HepG2 (cell line): ENCODE data around the gene GUCY1A1. TPM values are rescaled to one million over a fixed set of nuclear protein-coding genes. Genes with fewer than 3 reads are reported as not detected.

Source experiments
- ATAC-seq: fragments of 200-7000 bp; cut with Tn5 transposase; 3 replicates; pipeline ENCODE4 v1.9.1; 2020; ENCODE audit warnings: mild to moderate bottlenecking, moderate library complexity
- BruUV-seq: library from RNA; stranded (reverse); fragments of 400-500 nt; replicated peaks from 2 replicates; lab custom pipeline; 2021; lab: Mats Ljungman, UMichigan
- CTCF ChIA-PET: fragments of 300-600 bp; formaldehyde crosslinking; extraction: SDS; loops from one replicate; lab custom pipeline; 2021; ENCODE audit warnings: low total read pairs, inconsistent platforms, low intra/inter-chr PET ratio; lab: Yijun Ruan, JAX
- POLR2A ChIA-PET: fragments of 350-600 bp; sonication (Branson Sonifier 250); formaldehyde crosslinking; loops from one replicate; lab custom pipeline; 2020; ENCODE audit warnings: antibody characterized with exemption, inconsistent platforms; lab: Yijun Ruan, JAX
- DNase-seq: peaks from one replicate; pipeline ENCODE4 v3.0.0-alpha.2; 2015; ENCODE audit warnings: low spot score
- FAIRE-seq: peaks from 3 replicates; lab custom pipeline; 2011; peaks lifted over from hg19 to GRCh38; lab: Jason Lieb, UNC
- H2AFZ ChIP-seq: one replicate; pipeline ENCODE4 v1.6.1; 2011; ENCODE audit warnings: low read length, inconsistent platforms
- H3K27ac ChIP-seq: fragments of 300-600 bp; 3 replicates; pipeline ENCODE4 v1.8.0; 2011; ENCODE audit warnings: mixed run types, mild to moderate bottlenecking, mixed read lengths, low read length, inconsistent platforms; ENCODE audit not compliant: insufficient read depth; ENCODE audit errors: extremely low read length
- H3K27me3 ChIP-seq, 2 experiments: fragments of 200-600 bp in 1 of 2; 2 replicates in 1 of 2; 3 replicates in 1 of 2; pipeline versions ENCODE4 v1.6.0 to v1.8.0; 2011; ENCODE audit warnings: low read length in 2 of 2, mild to moderate bottlenecking in 2 of 2, moderate library complexity in 2 of 2, inconsistent platforms in 1 of 2; ENCODE audit not compliant: insufficient read depth in 2 of 2, control insufficient read depth in 1 of 2
- H3K36me3 ChIP-seq, 2 experiments: fragments of 200-600 bp in 1 of 2; replicated peaks in 1 of 2; 2 replicates in 1 of 2; 3 replicates in 1 of 2; pipeline versions ENCODE4 v1.5.1 to v1.8.0; 2011; ENCODE audit warnings: low read length in 2 of 2, inconsistent platforms in 1 of 2; ENCODE audit not compliant: insufficient read depth in 2 of 2, control insufficient read depth in 1 of 2
- H3K4me1 ChIP-seq: 2 replicates; pipeline ENCODE4 v1.5.1; 2012; ENCODE audit warnings: low read length, inconsistent platforms; ENCODE audit not compliant: insufficient read depth
- H3K4me2 ChIP-seq: 2 replicates; pipeline ENCODE4 v1.6.0; 2011; ENCODE audit warnings: low read depth, low read length, inconsistent platforms
- H3K4me3 ChIP-seq, 3 experiments: fragments of 200-600 bp in 1 of 3; sonication (generic), shearing (Covaris generic) in 1 of 3; replicated peaks in 1 of 3; 2 replicates each; pipeline ENCODE4 v1.5.1; 2011 to 2016; ENCODE audit warnings: low read length in 3 of 3, inconsistent platforms in 2 of 3, low read depth in 2 of 3, mild to moderate bottlenecking in 2 of 3, control low read depth in 1 of 3, mixed read lengths in 1 of 3; ENCODE audit not compliant: insufficient read depth in 1 of 3
- H3K79me2 ChIP-seq: one replicate; pipeline ENCODE4 v1.6.1; 2011; ENCODE audit warnings: low read length, inconsistent platforms; ENCODE audit not compliant: insufficient read depth
- H3K9ac ChIP-seq: 2 replicates; pipeline ENCODE4 v1.6.0; 2011; ENCODE audit warnings: mild to moderate bottlenecking, low read depth, low read length, inconsistent platforms; ENCODE audit not compliant: insufficient read depth
- H3K9me3 ChIP-seq: 2 replicates; pipeline ENCODE4 v1.5.1; 2012; ENCODE audit warnings: mild to moderate bottlenecking, low read length
- H4K20me1 ChIP-seq: 2 replicates; pipeline ENCODE4 v1.6.0; 2011; ENCODE audit warnings: inconsistent platforms, mild to moderate bottlenecking, low read length, moderate library complexity; ENCODE audit not compliant: insufficient read depth
- ELF4 ChIP-seq: sonication (generic); formaldehyde crosslinking; IDR thresholded peaks from 2 replicates; pipeline ENCODE4 v1.5.0; 2020; ENCODE audit warnings: missing genetic modification reagents, mild to moderate bottlenecking, moderate library complexity, borderline replicate concordance
- FOSL2 ChIP-seq: sonication (generic); formaldehyde crosslinking; IDR thresholded peaks from 2 replicates; pipeline ENCODE4 v1.4.0; 2020; ENCODE audit warnings: missing genetic modification reagents
- GATAD2A ChIP-seq: IDR thresholded peaks from 2 replicates; pipeline ENCODE4 v1.6.1; 2016
- GTF3A ChIP-seq: sonication (generic); formaldehyde crosslinking; conservative IDR thresholded peaks from 2 replicates; pipeline ENCODE4 v1.4.0; 2020; ENCODE audit warnings: mild to moderate bottlenecking, missing genetic modification reagents
- MIER2 ChIP-seq: IDR thresholded peaks from 2 replicates; pipeline ENCODE4 v1.6.1; 2016; ENCODE audit warnings: missing biosample characterization, missing genetic modification reagents
- POLR2A ChIP-seq, 2 experiments: IDR thresholded peaks; 2 replicates each; pipeline ENCODE4 v1.6.1; 2011; ENCODE audit warnings: low read depth in 2 of 2, low read length in 2 of 2, mild to moderate bottlenecking in 1 of 2, moderate library complexity in 1 of 2; ENCODE audit not compliant: insufficient read depth in 1 of 2
- SALL2 ChIP-seq: sonication (generic); formaldehyde crosslinking; IDR thresholded peaks from 2 replicates; pipeline ENCODE4 v1.8.1; 2023; ENCODE audit warnings: mild to moderate bottlenecking, missing genetic modification reagents, inconsistent platforms
- SOX13 ChIP-seq, 3 experiments: fragments of 450-650 bp in 1 of 3; sonication (generic) in 1 of 3; formaldehyde crosslinking in 1 of 3; IDR thresholded peaks in 2 of 3; conservative IDR thresholded peaks in 1 of 3; 2 replicates each; pipeline versions ENCODE4 v1.5.0 to v1.6.1; 2016 to 2020; ENCODE audit warnings: antibody characterized with exemption in 1 of 3, mild to moderate bottlenecking in 1 of 3, missing compliant biosample characterization in 1 of 3, missing genetic modification reagents in 1 of 3, moderate library complexity in 1 of 3
- SP1 ChIP-seq, 2 experiments: fragments of 450-650 bp in 1 of 2; sonication (generic) in 1 of 2; formaldehyde crosslinking in 1 of 2; IDR thresholded peaks; 2 replicates each; pipeline versions ENCODE4 v1.4.0 to v1.6.1; 2016 to 2020; ENCODE audit warnings: missing genetic modification reagents in 1 of 2
- SRSF1 ChIP-seq: fragments of 200-400 bp; formaldehyde crosslinking; optimal IDR thresholded peaks from 2 replicates; pipeline ENCODE3; 2017; ENCODE audit warnings: mild to moderate bottlenecking, low read depth, low read length, moderate library complexity
- ZNF333 ChIP-seq: sonication (generic); formaldehyde crosslinking; IDR thresholded peaks from 2 replicates; pipeline ENCODE4 v1.4.0; 2020; ENCODE audit warnings: mild to moderate bottlenecking, missing genetic modification reagents, borderline replicate concordance
- ZNF383 ChIP-seq: sonication (generic); formaldehyde crosslinking; IDR thresholded peaks from 2 replicates; pipeline ENCODE4 v1.4.0; 2020; ENCODE audit warnings: missing genetic modification reagents, mild to moderate bottlenecking, borderline replicate concordance
- ZNF678 ChIP-seq: sonication (generic); formaldehyde crosslinking; IDR thresholded peaks from 2 replicates; pipeline ENCODE4 v1.4.0; 2020; ENCODE audit warnings: mild to moderate bottlenecking, missing genetic modification reagents
- WGBS: methylation state at CpG from one replicate; pipeline ENCODE4 v1.1.6; 2017; ENCODE audit warnings: low lambda C conversion rate; 5-methylcytosine and 5-hydroxymethylcytosine counted together
- in situ Hi-C: cut with HindIII; loops from 2 replicates; pipeline ENCODE4 v1.10.0; 2017; ENCODE audit warnings: low pct_unique_long_range_greater_than_20kb; ENCODE audit not compliant: extremely low pct_ligation_motif_present
- intact Hi-C: fragments of 100-400 bp; cut with micrococcal nuclease; formaldehyde crosslinking; loops from one replicate; pipeline ENCODE4 v1.10.0; 2022; ENCODE audit not compliant: unreplicated experiment
- polyA plus RNA-seq, 8 experiments: library from polyadenylated mRNA; depleted of rRNA in 3 of 8; stranded (reverse) in 7 of 8; unstranded in 1 of 8; fragments of >200 nt; fragmentation: Illumina TruSeq in 4 of 8; extraction: Trizol in 4 of 8; gene quantifications; 2 replicates each; pipeline versions ENCODE4 v1.2.1 to v1.2.3, GENCODE V29; 2011 to 2016; ENCODE audit warnings: low read depth in 4 of 8, missing spikeins in 1 of 8, mixed read lengths in 1 of 8; ENCODE audit not compliant: insufficient read depth in 1 of 8
- total RNA-seq, 5 experiments: library from RNA; depleted of rRNA; stranded (reverse); fragments of >200 nt; fragmentation: Illumina TruSeq; extraction: Trizol; gene quantifications; 2 replicates each; pipeline ENCODE4 v1.2.3, GENCODE V29; 2016; ENCODE audit warnings: low read depth in 1 of 5

The GUCY1A1 gene
- total and polyA plus RNA-seq, 2 of the 13 experiments (the other 11 are each of a cell fraction or from before 2014, with no cell fraction given) = not detected

GRCh38 chr4:155666344-155667221, at the start of gene GUCY1A1 (continued):
- TF ChIP-seq POLR2A (IDR thresholded peaks at IDR 0.05; ENCODE audit: insufficient read depth in 1 of 2, low read depth in 2 of 2, low read length in 2 of 2) (no peak), SOX13 (IDR thresholded peaks at IDR 0.05) (no peak), SOX13 (CRISPR knock-in tag; conservative IDR thresholded peaks at IDR 0.05 in 1 of 2, IDR thresholded peaks at IDR 0.05 in 1 of 2) (no peak), SALL2 (no peak)

GRCh38 chr4:155617296-155617695, 49.4 kb upstream of the GUCY1A1 start:
- WGBS = 2% methylated on average over 3 of the region's 3 CpGs
- H3K4me2 ChIP-seq = no peak overlapping the region
- intact Hi-C loops = no loop called here
- no peaks in the 10 kb centered on the region for H4K20me1 ChIP-seq
- TF ChIP-seq FOSL2 (CRISPR knock-in tag) = no peak
- no peak overlapping the region for H3K27ac ChIP-seq
- BruUV-seq = no TSS peak
- H3K27me3 ChIP-seq = no peaks in the 10 kb centered on the region
- ChIA-PET CTCF (no interaction called here), POLR2A (no interaction called here)
- no peaks in the 10 kb centered on the region for H3K36me3 ChIP-seq
- in situ Hi-C loops = no loop called here
- H3K4me1 ChIP-seq = no peaks in the 10 kb centered on the region
- H2AFZ ChIP-seq = no peak overlapping the region
- DNase-seq (no peak), ATAC-seq (no peak), FAIRE-seq (no peak)
- H3K4me3 ChIP-seq = no peak overlapping the region
- no peaks in the 10 kb centered on the region for H3K9me3 ChIP-seq
- H3K79me2 ChIP-seq = no peaks in the 10 kb centered on the region
- H3K9ac ChIP-seq = no peak overlapping the region

GRCh38 chr4:155618183-155618838, 48.3 kb upstream of the GUCY1A1 start:
- Histone ChIP-seq H3K9me3 (no peaks in the 10 kb centered on the region), H3K4me1 (no peaks in the 10 kb centered on the region), H3K4me3 (no peak overlapping the region), H2AFZ (no peak overlapping the region), H4K20me1 (no peaks in the 10 kb centered on the region), H3K36me3 (no peaks in the 10 kb centered on the region), H3K9ac (no peak overlapping the region), H3K4me2 (no peak overlapping the region), H3K79me2 (no peaks in the 10 kb centered on the region), H3K27me3 (no peaks in the 10 kb centered on the region), H3K27ac (no peak overlapping the region)
- intact Hi-C loops (no loop called here), in situ Hi-C loops (no loop called here)
- no peak for ATAC-seq
- no TSS peak for BruUV-seq
- POLR2A ChIA-PET = no interaction called here
- no peak for DNase-seq
- no peak for TF ChIP-seq MIER2 (CRISPR knock-in tag)
- TF ChIP-seq ELF4 (CRISPR knock-in tag) = no peak
- TF ChIP-seq ZNF383 (CRISPR knock-in tag) = no peak
- no peak for TF ChIP-seq GTF3A (CRISPR knock-in tag)
- no peak for TF ChIP-seq SRSF1
- TF ChIP-seq SP1 (IDR thresholded peaks at IDR 0.05) = no peak
- no peak for TF ChIP-seq SP1 (CRISPR knock-in tag; IDR thresholded peaks at IDR 0.05)
- TF ChIP-seq ZNF333 (CRISPR knock-in tag) = no peak
- no peak for TF ChIP-seq ZNF678 (CRISPR knock-in tag)
- TF ChIP-seq GATAD2A (CRISPR knock-in tag) = no peak
- CTCF ChIA-PET = no interaction called here
- no peak for FAIRE-seq
- 15% methylated on average over 8 of the region's 8 CpGs for WGBS
